ENCODE results near the gene TRAFD1.

Gene TRAFD1

GRCh38 chr12:112178796-112179195 is 53.4 kb downstream of the TRAFD1 start:
- no peak for DNase-seq

DNA sequence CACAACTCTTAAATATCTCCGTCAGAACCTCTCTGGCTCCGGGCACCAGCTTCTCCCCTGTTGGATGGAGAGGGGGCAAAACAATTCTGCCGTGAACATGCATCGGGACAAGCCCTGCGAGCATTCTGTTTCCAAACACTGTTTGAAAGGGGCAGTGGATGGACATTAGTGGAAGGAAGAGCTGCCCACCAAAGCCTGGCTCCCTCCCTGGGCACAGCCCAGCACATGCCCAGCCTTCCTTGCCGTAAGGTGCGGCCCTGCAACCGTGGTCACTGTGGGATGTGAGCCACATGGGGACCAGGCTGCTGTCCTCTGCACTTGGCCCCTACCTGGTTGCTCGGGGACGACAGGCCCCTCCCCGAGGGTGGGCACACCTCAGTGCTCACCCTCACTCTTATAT is 54.0 kb downstream of the TRAFD1 start:
- DNase-seq: no peak

DNA sequence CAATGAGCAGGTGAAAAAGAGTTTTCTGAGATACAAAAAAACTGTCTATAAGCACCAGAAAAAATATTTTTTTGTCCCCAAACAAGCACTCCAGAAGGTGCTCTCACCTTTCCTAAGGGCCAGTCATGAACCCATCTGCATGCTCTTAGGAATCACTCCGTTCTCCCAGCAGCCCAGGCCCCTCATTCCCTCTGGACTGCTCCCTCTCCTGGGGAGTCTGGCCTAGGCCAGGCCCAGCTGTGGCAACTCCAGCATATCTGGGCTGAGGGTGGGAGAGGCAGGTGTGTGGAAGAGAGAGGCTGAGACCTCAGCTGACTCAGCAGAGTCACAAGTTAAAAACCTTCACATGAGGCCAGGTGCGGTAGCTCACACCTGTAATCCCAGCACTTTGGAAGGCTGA is 54.6 kb downstream of the TRAFD1 start:
- no peak for DNase-seq

DNA sequence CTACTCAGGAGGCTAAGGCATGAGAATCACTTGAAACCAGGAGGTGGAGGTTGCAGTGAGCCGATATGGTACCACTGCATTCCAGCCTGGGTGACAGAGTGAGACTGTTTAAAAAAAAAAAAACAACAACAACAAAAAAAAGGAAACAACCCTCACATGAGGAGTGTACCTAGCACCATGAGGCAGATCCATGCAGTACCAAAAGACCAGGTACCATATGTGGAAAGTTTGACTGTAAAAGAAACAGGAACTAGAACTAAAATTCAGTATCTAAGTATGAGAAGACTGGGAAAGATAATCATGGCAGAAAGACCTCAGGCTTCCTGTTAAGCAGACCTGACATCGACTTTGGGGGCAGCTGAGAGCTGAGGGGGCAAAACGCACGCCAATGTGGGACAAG is 55.1 kb downstream of the TRAFD1 start:
- no peak for DNase-seq

DNA sequence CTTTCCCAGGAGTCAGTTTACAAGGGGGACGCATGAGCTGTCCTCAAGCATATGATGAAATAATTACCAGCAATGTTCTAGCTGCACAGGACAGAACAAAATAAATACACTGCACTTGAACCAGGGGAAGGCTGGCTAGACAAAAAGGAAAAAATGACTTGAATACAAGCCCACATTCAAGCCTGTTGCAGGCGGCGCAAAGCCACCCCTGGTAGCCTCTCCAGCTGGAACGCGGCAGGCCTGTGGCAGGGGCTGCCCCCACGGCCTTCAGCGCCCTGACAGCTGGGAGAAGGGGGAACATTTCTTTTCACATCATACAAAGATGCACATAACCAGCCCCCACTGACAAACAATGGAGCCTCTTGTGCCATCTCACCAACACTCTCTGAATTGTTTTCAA is 57.1 kb downstream of the TRAFD1 start:
- no peak for DNase-seq

- no peak for DNase-seq
Observed at GRCh38 chr12:112183141-112184021, 58.0 kb downstream of the TRAFD1 start.

- no peak for DNase-seq
Observed at GRCh38 chr12:112184056-112184887, 58.9 kb downstream of the TRAFD1 start.

DNA sequence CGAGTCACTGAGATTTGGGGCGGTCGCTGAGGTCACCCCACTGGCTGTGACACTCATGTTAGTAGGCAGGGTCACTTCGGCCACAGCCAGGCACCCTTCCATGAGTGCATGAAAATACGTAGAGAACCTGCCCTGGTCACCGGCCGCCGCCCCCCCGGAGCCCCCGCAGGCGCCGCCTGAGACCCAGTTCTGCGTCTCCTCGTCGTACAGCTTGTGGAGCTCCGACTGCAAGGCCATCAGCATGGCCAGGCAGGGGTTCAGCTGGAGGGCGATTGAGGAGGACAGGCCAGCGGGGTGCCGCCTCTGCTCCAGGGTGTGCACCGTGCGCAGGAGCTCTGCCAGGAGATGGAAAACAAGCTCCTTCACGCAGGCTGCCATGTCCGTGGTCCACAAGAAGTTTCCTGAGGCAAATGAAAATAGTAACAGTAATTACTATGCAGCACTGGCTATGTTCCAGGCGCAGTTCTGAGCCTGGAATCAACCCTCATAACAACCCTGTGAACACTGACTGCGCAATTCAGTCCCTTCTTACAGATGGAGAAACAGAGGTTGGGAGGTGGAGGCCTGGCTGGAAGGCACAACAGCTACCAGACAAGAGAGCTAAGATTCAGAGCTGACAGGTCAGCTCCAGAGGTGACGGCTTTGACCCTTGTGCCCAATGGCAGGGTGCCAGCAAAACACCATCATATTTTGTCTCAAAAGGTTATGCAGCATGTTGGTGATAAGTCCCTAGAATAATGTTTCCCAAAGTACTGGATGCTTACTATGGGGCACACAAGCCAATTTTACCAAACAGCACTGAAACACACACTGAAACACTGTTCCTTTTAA is 59.9 kb downstream of the TRAFD1 start:
- no peak for DNase-seq

DNA sequence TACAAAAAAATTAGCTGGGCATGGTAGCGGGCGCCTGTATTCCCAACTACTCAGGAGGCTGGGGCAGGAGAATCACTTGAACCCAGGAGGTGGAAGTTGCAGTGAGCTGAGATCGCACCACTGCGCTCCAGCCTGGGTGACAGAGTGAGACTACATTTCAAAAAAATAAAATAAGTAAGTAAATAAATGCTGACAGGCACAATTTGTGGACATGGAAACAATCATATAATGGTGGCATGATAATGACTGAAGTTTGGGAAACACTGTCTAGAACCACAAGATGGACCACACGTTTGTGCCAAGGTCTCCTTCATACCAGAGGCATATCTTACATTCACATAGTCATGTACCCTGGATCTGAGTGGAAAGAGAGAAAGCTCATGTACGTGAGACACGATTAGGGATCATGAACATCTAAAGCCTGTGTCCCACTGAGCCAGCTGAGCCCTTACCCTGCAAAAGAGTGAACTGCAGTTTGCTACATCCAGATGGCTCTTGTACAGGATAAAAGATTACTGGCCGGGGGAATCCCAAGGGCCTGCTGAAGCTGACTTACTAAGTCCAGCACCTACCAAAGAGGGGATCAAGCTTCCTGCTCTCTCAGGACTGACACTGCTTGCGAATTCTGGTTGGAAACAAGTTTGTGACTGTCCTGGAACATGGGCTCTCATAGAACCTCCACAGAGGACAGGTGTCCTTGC is 62.9 kb downstream of the TRAFD1 start:
- no peak for DNase-seq

DNA sequence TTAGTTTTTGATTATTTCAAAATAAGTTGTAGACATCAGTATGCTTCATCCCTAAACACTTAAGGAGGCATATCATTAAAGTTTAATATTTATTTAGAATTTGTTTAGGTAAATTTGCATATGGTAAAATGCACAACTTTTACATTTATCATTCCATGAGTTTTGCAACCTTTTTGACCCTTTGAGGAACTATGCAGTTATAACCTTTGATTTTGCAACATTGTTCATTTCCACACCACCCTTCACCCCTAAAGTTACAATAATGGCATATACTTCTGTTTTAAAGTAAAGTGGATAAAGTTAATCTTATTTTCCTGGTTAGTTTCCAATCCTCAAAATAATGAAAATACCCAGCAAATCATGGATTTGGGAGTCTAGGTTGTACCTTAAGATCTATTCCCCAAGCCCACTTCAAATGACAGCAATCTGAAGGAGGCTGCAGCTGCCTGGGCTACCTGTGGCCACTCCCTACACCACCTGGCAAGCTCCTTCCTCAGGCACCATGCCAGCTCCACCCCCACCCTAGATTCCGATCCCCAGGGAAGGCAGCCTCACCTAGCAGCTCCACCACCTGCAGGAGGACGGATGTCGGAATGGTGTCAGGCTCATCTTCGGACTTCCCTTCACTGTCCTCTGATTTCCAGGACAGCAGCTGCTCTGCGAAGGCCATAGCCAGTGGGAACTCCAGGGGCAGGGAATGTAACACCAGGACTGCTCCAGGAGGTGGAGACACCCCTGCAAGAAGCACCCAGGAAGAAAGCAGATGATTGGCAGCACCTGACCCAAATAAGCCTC is 65.1 kb downstream of the TRAFD1 start:
- DNase-seq: no peak

DNA sequence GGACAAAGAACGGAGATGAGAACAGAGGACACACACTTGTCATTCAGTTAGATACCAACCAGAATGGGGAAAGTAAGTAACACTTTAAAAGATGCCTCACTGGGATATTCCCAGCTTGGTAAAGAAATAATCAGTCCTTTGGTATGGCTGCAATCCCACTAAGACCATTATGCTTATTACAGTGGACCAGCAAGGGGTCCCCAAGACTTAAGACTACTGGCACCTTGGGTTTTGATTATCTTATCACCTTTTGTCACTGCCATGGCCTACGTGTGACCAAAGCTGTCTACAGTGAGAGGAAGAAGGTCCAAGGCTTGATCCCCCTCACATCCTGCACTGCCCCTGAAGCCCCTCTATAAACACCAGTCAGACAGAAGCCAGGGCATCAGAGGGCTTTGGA is 65.8 kb downstream of the TRAFD1 start:
- no peak for DNase-seq

GRCh38 chr12:112191840-112192321 is 66.5 kb downstream of the TRAFD1 start:
- no peak for DNase-seq

DNA sequence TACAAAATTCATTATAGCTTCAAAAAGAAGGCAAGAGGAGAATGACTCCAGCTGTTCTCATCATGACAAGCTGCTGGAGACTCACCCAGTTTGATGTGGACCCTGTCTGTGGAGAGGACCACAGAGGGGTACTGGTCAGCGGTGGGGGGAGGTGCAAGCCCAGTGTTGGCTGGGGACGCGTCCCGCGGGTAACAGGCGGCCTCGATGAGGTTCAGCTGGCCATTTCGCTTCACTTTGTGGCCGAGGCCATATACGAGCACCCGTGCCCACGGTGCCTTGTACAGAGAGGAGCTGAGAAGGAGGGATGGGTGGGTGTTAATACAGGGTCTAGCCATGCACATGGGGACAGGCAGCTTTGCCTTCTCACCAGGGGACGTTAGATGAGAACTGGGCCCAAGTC is 67.1 kb downstream of the TRAFD1 start:
- DNase-seq: no peak

DNA sequence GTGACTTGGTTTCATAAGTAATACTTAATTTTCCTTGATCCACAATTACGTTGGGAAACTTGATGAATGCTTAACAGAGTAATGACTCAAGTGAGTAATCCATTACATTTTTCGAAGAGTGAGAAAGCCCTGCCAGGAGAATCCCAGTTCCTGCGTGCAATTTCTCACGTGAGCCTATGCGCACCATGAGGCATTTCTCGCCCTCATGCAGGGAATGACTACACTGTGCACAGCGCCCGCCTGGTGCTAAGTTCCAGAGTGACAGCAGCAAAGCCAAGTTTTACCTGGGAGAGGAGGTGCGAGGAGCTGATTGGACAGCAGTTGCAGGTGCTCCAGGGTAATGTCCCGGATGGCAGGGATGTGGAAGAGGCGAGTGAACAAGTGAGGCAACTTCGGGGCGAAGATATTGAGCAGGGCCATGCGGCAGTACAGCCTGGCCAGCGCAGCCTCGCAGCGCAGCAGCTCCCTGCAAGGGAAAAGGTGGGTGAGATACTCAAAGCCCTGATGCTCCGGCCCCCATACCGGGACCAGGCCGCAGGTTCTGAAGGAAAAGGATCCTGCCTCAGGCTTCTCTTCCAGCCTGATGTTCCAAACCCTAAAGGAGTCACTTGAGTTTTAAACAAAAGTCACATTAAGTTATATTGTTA is 69.4 kb downstream of the TRAFD1 start:
- DNase-seq: no peak

GRCh38 chr12:112196196-112196875 is 71.0 kb downstream of the TRAFD1 start:
- no peak for DNase-seq

GRCh38 chr12:112198120-112198733 is 72.9 kb downstream of the TRAFD1 start:
- DNase-seq: peak in 3 of 4 experiments; percentile 3 to 13 (median 8)

GRCh38 chr12:112199136-112199535 is 73.8 kb downstream of the TRAFD1 start:
- no peak for DNase-seq

All from activated naive CD4-positive, alpha-beta T cell (primary cell).